OCI-LY1 (cell line): ENCODE measurements around the gene ZNF497.

Experiments used
- CTCF ChIP-seq: fragments of 200-600 bp; sonication (generic), shearing (Covaris generic); IDR thresholded peaks from 2 replicates; pipeline ENCODE4 v1.5.1; 2017; ENCODE audit warnings: mild to moderate bottlenecking, antibody characterized with exemption, low read length, moderate library complexity, mixed read lengths
- EZH2 ChIP-seq: fragments of 200-600 bp; sonication (generic), shearing (Covaris generic); IDR thresholded peaks from 2 replicates; pipeline ENCODE4 v1.8.0; 2017; ENCODE audit warnings: borderline replicate concordance, mixed run types, mild to moderate bottlenecking, antibody characterized with exemption, low read length, moderate library complexity, mixed read lengths

- TF ChIP-seq CTCF (no peak), EZH2 (no peak)
Observed at GRCh38 chr19:58345558-58345957, 17.0 kb downstream of the ZNF497 start.
